Muscle of back (tissue), 11 donors: Measurements from ENCODE around the gene HOXB4. TPM values are rescaled to one million over a fixed set of nuclear protein-coding genes. Genes with fewer than 3 reads are reported as not detected.

Experiments
- DNase-seq, 3 donors: peaks; one replicate each; pipeline versions ENCODE4 v3.0.0 to v3.0.0-alpha.2; 2013
- polyA plus RNA-seq, 10 donors: library from polyadenylated mRNA; unstranded; fragments of 120-200 nt; gene quantifications; one replicate each; pipeline ENCODE4 v1.2.1, GENCODE V29; 2013; ENCODE audit not compliant: insufficient read length in 10 of 10

HOXB4 gene
- polyA plus RNA-seq, 10 donors, result 1.1 to 10.7 (median 6.1) TPM

DNA sequence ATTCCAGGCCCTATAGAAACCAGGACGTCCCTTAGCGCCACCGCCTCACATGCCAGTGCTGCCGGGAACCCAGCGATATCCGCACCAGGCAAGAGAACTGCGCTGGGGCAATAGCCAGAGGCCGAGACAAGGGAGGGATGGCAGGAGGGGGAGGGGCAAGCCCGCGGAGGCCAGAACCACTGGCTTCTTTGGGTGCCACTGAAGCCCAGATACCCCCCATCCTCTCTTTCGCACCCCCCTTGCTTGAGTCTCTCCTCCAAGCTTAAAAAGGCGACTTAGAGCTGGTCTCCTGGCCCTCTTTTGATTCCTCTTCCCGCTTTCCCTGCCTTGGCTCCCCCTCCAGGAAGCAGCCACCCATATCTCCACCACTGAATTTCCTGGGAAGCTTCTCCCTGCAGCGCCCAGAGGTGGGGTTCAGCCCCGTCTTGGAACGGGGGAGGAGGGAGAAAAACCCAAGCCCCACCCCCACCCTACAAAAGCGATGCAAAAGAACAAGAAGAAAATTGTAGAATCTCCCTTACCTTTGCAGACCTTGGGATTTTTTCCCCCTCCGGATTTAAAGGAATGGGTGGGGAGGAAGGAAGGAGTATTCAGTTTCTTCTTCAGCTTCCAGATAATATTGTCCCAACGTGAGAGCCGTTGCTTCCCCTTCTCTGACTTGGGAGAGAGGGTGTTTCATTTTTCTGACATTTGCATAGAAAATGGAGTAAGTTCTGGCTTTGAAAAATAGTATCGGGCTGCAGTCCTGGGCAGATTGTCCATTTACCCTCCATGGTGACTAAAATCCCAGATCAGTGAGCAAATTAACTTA lies 26.0 kb upstream of the HOXB4 start:
- DNase-seq, result no peak

DNA sequence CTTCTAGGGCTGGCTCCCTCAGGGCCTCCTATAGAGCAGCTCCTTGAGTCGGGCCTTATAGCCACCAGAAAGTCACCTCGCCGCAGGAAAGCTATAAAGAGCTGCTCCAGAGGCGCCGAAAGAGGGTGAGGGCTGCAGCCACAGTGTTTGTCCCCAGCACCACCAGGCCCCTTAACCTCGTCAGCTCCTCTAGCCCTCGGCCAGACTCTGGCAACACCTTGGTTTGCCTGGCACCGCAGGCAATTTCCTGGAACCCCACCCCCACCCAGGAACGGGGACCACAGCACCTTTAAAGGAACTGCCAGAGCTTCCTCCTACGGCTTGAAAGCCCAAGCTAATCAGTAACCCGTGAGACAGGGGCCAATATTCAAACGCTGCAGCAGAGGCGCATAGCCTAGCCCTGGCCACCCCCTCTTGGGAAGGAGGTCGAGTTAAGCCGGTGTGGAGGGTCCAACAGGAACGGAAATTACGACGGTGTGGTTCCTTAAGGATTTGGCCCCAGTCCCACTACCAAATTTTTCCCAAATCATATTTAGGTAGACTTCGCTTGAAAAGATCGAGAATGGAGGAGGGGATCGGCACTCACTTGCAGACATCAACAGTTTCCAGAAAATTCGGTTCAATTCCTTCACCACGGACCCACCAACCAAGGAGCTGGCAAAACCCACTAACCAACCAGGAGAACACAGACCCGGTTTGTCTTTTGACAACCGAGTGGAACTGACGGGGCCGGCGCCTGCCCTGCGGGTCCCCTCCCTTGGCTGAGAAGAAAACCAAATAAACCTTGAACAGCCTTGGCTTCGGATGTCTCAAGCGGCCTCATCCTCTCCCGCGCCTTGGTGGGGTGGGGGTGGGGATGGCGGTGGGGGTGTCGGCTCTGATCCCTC lies 23.6 kb upstream of the HOXB4 start:
- DNase-seq, result no peak

DNA sequence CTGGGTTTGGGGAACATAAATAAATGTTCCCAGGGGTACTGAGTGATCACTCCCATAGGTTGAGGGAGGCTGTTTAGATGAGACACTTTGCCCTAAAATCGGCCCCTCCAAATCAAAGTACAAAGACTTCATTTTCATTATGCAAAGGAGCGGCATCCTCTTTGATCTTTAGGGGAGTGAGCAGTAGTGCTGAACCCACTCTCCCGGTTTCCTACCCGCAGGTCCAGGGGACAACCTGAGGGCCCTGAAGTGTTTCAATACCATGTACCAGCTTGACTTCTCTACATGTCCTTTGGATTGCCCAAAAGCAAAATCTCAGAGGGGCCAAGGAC lies 23.0 kb upstream of the HOXB4 start:
- DNase-seq, result no peak

DNA sequence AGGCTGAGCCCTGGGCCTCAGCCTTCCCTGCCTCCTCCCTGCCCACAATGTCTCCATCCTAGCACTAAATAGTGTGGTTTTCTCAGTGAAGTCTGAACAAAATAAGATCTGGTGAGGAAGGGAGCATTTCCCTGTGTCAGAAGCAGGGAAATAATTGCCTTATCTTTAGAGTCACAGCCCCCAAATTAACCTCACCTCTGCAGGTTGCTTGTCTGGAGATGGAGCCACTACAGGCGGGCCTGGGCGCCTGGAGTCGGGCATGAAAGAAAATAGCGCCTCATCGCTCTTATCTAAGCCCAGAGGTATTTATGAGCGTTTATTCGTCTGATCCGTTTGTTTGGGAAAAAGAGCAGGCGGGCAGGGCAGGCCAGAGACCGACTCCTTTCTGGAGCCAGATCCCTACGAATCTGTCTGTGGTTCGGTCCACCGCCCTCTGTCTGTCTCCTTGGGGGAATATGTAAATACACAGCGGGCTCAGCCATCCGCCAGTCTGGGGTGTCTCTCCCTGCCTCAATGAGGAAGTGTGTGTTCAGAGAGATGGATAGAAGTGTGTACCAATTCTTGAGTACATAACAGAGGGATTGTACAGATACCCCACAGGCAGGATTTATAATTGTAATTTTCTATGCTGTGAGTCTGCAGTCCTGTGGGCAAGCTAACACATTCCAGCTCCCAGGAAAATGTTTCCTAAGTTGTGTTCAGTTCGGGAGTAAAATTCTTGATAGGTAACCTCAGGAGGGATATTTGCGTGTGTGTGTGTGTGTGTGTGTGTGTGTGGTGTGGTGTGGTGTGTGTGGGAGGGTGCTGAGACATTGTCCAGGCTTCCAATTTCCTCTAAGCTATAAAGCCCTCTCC lies 22.3 kb upstream of the HOXB4 start:
- DNase-seq, result no peak

DNA sequence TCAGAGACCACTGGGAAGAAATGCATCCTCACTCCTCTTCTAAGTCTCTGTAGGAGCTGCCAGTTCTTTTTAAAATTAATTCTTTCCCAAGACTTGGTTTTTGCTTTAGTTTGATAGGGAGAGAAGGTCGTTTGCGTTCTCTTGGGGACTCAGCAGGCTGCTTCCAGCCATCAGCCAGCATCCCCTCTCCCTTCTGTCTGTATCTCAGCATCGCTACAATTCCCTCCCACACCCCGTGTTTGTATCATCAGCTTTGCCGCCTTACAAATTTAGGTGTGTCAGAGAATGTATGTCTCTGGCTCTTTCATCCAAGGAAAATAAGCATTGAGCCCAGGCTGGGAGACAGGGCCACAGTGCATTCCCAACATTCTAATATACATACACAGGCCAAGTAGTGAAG lies 21.2 kb upstream of the HOXB4 start:
- DNase-seq, result no peak

DNA sequence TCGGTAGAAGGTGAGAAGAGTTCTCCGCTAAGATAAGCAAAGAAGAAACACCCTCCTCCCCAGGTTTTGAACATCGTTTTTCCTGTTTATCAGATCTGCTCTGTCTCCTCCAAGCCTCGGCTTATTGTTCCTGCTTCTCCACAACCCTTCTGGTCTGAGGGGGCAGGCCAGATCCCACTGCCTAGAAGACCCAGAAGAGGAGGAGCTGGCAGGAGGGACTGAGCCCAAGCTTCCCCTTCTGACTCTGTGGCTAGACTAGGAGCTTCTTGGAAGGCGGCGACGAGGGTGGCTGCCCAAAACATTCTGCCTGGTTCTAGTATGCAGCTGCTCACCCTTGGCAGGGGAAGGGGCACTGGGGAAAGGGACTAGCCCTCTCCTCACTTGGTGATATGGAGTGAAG lies 20.6 kb upstream of the HOXB4 start:
- DNase-seq, result no peak

DNA sequence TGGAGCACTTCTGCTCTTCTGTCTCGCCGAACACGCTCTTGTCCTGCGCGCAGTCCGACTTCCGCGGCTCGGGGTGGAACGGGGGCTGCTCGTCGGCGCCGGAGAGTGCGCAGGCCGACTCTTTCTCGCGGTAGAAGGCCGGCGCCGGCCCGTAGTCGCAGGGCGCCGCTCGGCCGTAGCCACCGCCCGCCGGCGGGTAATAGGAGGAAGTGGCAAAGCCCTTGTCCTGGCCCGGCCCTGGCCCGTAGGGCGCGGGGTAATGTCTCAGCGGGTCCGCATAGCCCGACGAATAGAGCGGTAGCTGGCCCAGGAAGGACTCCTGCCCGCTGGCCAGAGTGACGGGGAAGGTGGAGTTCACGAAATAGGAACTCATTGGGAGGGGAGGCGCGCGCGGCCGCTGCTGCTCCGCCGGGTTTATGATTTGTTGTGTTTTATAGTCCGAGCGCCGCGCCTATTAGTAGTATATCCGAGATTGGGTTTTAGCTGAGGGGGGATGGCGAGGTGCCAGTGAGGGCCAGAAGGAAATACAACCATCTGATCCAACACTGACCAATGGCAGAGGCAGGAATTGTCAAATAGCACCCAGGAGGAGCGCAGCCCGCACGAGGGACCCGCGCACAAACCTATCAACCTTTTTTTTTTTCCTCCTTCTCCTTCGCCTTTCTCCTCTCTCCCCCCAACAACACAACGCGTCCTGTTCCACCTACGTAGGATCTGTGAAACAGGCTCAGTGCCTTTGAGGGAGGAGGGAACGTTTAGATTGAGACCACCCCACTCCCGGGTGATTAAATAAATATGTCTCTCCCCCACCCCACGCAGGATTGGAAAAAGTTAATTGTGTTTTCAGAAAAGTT lies 19.9 kb upstream of the HOXB4 start:
- peak in 1 of 3 donors; percentile 78 for DNase-seq

DNA sequence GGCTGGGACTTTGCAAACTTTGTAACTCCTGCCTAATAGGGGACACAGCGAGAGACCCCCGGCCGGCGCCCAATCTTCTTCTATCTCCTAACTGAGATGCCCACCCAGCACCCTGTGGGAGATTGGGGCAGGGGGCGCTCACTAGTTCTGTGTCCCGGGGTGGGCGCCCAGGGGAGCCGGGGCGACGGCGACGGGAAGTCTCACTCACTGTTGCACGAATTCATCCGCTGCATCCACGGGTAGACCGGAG lies 19.3 kb upstream of the HOXB4 start:
- no peak for DNase-seq

DNA sequence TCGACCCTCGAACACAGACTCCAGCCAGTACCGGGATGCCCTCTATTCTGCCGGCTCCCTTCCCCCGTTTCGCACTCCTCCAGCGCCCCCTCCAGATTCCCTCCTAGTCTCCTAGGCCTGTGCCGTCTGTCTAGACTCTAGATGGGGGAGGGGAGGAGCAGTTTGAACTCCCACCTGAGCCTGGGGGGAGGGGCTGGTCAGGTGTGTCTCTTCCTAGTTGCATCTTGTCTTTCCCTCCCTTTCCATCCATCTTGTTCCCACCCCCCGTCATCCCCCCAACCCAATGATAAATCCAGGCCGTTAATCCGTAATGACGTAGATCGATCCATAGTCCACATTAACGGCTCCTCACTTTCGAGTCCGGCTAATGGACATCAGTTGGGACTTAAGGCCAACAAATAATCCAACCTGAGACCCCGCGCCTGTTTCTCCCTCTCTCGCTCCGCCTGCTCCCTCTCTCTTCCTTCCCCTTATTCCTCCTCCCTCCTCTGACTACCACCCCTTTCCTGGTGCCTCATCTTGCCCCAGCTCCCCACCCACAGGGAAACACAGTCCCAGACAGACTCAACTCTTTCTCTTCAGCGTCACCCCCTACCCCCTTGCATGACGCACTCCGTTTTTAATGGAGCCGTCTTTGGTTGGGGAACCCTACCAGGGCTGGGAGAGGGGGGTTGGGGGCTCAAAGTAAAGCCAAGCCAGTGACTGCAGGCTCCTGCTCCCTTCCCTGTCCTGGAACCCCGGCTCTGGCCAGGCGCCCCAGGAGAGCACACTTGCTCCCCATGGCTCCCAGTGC lies 18.8 kb upstream of the HOXB4 start:
- no peak for DNase-seq

DNA sequence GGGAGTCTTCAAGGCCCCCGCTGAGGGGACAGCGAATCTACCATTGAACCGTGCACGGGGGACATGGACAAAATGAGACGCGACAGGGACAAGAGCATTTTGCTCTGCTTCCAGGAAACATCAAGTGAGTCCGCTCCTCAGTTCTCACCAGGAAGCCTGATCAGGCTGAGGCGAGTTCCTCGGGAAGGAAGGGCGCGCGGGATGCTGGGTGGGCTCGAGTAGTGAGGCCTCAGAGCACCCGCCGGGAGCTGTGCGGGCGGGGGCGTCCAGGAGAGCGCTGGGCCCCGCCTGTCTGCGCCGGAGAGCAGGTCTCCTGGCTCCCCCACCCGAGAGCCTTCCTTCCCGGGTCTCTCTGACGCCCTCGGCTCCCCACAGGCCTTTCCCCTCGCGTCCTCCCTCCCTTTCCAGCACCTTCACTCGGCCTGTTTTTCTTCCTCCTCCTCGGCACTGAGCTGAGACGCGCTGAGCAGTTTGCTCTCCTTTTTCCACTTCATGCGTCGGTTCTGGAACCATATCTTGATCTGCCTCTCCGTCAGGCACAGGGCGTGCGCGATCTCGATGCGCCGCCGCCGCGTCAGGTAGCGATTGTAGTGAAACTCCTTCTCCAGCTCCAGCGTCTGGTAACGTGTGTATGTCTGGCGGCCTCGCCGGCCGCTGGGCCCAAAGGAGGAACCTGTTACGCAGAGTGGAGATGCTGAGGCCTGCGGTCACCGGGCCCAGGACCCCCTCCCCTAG lies 18.0 kb upstream of the HOXB4 start:
- DNase-seq, result peak in 1 of 3 donors; percentile 32

DNA sequence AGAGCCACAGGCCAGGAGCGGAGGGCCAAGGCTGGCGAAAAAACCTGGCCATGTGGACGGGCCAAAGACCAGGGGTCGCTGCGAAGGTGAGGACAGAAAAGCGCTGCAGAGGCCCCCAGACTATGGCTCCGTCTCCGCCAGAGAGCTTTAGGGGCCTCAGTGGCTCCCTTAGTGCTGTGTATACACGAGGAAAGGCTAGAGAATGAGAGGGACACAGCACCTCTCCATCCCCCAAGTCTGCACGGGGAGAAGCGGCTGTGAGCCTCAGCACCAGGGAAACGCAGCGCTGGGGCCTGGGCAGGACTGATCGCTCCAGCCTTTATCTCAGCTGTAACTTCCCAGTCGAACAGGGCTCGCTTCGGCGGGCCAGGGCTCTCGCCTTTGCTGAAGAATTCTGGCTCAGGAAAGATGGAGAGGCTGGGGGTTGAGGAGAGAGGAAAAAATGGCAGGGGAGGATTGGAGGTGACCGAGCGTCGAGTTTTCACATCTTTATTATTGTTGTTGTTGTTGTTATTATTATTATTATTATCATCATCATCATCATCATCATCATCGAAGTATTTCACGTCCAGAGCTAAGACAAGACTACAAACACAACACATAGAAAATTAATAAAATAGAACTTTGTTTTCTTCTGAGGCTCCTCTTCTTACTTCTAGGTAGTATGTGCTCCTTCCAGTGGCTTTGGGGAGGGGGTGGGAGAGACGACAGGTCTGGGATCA lies 17.3 kb upstream of the HOXB4 start:
- DNase-seq, result no peak

DNA sequence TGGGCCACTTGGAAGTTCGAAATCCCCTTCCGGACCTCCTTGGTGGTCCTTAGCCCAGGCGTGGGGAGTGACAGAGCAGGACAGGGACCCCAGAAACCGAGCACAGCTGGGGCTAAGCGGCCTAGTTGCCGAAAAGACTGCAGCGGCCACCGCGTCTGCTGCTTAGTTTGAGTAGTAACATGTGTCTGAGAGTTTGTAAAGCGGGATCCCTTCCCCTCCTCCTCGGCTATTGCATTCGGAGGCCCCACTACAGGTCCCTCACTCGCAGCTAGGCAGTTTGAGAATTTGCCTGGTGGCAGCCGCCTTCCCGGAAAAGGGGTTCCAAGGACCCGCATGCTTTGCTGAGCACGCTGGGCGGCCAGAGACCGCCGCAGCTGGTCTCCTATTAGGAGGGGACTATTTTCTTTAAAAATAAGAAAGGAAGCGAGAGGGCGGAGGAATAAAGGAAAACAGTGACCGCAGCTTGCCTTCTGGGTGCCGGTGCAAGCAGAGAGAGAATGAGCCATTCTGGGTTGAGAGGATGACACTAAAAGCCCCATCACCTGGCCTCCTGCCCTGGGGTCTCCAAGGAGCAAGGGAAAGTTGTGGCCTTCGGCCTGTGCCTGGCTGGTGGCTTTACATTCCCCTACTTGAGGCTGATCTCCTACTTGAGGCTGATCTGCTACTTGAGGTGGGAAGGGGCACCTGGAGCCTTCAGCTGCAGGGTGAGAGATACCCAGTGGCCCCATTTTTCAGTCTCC lies 16.6 kb upstream of the HOXB4 start:
- no peak for DNase-seq

DNA sequence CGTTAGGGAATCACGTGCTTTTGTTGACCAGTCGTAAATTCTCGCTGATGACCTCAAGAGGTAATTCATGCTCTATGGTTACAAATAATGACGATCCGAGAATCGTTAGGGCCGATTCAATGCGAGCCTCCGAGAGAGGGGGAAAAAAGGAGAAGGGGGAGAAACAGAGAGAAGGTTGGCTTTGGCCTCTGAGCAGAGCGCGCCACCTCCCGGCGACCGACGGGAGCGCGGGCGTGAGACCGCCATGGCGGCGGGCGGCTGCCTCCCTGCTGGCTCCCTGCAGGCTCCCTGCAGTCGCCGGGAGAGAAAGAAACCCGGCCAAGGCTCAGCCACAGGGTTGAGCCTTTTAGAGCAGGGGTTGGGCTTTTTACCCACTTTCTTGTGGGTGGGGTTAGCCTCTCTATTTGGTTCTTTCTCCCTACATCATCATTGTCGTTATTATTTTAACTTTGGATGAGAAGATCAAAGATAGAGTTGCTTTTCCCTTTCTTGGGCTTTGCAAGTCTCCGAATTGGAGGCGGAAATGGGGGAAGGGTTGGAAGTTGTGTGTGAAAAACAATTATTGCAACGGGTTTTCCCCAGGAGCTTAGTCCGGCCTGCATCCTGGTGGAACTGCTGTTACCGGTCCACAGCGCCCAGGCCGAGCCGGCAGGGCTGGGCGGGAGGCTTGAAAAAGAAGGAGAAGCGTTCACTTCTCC lies 15.8 kb upstream of the HOXB4 start:
- DNase-seq, result peak; percentile 88 to 95 (median 91)

DNA sequence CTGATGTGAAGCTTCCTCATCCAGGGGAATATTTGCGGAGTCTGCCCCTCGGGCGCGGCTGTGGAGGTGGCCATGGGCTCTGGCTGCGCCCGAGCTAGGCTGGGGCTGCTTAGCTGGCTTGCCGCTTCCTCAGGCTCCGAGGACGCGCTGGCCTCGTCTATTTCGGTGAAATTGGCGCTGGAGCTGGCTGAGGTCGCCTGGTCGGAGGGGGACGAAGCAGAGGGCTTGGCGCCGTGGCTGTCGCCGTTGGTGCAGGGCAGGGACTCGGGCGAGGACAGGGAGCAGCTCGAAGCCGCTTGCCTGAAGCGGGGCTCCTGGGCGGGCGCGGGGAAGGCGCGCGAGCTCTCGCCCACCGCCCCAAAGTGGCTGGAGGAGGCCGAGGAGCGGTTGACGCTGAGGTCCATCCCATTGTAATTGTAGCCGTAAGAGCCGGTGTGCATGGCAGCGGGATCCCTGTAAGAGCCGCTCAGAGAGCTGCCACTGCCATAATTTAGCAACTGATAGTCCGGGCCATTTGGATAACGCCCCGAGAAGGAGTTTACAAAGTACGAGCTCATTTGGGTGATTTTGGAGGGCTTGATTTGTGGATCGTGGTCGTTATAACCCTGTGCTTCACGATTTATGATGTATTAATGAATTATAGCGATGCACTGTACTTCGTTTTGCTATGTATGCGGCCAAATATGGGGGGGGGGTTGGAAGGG lies 15.1 kb upstream of the HOXB4 start, which contains the start of gene HOXB5:
Gene HOXB5, minus strand, starts transcription at position 654 of the 704 bp plus-strand sequence. Its CDS starts 97 bp downstream, at position 557.
- DNase-seq, result peak in 1 of 3 donors; percentile 57

DNA sequence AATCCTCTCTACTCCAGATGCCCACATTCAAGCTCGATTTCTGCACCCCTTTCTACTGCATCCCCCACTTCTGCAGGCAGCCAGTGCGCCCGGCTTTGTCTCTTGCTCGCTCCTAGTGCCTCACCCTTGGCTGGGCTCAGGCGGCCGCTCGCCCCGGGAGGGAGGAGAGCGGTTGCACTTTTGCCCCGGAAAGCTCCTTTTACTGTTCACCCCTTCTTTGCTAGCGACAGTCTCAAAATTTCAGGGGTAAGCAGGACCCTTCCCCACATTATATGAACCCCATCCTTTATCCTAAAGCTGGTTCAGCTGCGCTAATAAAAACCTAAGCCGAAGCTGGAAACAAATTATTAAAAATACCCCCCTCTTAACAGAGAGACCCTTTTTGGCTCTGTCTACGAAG lies 14.4 kb upstream of the HOXB4 start:
- no peak for DNase-seq

DNA sequence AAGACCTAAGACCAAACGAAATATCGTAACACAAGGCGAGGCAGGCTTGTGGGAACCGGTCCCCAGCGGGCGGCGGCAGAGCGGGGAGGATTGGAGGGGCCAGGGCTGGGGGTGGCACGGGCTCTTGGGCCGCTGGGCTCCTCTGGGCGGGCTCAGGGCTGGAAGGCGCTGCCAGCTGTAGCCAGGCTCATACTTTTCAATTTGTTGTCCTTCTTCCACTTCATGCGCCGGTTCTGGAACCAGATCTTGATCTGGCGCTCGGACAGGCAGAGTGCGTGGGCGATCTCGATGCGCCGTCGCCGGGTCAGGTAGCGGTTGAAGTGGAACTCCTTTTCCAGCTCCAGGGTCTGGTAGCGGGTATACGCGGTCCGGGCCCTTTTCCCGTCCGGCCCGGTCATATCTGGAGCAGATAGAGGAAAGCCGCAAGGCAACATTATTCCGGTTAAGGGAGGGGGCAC lies 13.9 kb upstream of the HOXB4 start:
- no peak for DNase-seq
